G401.6 (cell line): Measurements from ENCODE around the gene AP3S1.

Experiments used
- FAIRE-seq: peaks from 2 replicates; lab custom pipeline; 2012; peaks lifted over from hg19 to GRCh38; lab: Jason Lieb, UNC

The AP3S1 gene

GRCh38 chr5:115825948-115826347 is 15.8 kb upstream of the AP3S1 start:
- FAIRE-seq, result no peak

GRCh38 chr5:115829913-115830312 is 11.8 kb upstream of the AP3S1 start:
- FAIRE-seq, result peak; percentile 13

DNA sequence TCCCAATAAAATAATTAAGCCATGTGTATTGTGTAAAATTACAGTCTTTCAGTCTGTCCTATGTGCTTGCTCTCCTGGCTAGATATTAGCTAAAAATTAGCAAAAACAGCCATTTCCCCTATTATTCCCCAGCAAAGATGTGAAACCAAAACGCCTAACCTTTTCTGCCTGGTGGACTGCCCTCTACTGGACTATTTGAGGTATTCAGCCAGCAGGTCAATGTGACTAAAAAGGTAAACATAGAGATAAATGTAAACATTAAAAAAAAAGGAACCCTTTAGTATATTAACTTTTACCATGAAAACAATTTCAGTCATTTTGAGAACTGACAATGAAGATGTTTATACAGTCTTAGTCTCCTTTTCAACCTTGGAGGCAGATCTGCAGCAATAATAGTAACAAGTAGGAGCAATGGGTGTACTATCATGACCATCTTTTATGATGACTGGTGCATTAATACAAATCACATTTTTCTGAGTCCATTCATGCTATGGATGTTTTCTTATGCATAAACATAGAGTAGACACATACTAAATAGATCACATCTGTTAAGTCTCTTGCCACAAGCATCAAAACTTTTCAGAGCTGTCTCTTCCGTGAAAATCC is 10.5 kb upstream of the AP3S1 start:
- peak; percentile 84 for FAIRE-seq

DNA sequence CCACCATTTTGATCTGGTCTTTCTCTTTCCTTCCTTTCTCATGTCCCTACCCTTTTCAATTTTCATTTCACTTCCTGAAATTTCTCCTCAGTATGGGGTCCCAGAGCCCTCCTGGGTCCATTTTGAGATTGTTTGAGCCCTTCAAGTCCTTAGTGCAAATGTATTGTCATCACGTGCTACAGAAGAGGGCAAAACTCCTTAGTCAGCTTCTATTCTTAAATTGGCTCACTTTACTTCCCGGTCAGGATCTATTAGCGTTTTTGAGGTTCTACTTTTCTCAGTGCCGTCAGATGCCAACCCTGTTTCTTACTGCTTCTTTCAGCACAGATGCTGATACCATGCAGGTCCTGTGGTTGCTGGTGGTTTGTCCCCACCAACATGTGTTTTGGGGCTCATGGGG is 6.3 kb upstream of the AP3S1 start:
- no peak for FAIRE-seq

DNA sequence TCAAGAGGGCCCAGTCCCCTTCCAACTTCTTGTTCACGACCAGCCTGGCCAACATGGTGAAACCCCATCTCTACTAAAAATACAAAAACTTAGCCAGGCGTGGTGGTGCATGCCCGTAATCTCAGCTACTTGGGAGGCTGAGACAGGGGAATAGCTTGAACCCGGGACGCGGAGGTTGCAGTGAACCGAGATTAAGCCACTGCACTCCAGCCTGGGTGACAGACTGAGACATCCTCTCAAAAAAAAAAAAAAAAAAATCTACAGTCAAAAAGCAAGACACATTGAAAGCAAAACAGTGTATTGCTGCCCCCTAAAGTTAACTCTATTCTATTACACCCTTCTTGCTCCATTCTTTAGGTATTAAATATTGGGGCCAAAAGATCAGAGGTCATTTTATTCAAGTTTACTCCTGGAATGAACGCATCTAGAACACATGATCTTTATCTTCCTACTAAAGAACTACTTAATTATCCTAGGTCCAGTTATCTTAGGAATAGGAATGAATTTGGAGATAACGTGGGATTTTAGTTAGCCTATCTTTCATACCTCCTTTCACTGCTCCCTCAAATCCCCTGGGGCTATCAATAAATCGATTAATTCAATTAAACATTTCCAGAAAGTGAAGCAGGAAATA is 2.7 kb upstream of the AP3S1 start:
- peak; percentile 56 for FAIRE-seq

DNA sequence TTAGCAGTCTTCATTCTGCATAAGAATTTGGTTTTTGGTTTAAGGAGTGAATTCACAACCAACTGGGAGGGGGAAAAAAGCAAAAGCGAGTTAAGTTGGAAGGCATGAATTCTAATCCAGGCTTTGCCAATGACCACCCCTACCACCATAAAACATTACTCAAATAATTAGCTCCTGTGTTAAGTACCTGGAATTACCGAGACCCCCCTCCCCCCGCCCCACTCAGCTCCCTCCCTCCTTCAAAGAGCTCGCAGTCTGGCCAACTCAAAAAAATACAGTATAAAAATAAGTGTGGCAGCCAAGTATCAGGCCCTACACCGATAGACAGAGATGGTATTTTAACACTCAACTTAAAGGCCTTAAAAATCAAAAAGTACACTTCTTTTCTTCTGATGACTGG is 862 bp upstream of the AP3S1 start:
- no peak for FAIRE-seq

- FAIRE-seq, result no peak
Observed at GRCh38 chr5:115842089-115842935, 577 bp downstream of the AP3S1 start.

DNA sequence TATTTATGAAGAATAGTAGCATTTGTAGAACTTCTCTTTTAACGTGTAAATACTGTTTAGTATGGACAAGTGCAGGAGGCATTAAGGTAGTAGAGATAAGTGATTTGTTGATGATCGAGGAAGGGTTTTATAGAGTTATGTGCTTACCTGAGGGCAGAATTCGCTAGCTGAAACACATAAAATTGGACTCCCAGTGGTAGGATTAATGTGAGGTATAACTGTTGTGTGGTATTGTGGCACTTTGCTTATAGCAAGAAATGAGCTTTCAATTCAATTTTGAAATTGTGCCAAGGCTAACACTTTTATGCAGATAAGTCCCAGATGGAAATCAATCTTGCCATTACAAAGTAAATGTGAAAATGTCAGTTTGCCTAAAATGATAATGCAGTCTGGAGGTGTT is 1.2 kb downstream of the AP3S1 start:
- FAIRE-seq, result no peak

GRCh38 chr5:115843444-115844130 is 1.9 kb downstream of the AP3S1 start:
- no peak for FAIRE-seq

DNA sequence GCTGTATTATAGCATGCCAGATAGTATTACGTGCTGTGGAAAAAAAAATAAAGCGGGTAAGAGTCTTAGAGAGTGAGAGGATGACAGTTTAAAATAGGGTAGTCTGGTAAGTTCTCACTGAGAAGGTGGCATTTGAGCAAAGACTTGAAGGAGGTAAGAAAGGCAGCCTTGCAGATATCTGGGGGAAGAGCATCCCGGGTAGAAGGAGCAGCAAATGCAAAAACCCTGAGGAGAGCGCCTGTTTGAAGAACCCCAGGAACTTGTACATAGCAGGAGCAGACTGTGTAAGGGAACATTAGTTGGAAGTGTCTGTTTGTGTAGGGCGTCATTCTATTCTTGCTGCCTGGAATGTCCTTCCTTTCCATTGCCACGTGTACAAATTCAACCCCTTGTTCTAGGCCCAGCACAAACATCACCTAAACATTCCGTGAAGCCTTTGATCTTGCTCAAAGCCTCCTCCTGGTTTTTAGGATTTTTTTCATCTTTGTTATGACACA is 2.6 kb downstream of the AP3S1 start:
- no peak for FAIRE-seq

DNA sequence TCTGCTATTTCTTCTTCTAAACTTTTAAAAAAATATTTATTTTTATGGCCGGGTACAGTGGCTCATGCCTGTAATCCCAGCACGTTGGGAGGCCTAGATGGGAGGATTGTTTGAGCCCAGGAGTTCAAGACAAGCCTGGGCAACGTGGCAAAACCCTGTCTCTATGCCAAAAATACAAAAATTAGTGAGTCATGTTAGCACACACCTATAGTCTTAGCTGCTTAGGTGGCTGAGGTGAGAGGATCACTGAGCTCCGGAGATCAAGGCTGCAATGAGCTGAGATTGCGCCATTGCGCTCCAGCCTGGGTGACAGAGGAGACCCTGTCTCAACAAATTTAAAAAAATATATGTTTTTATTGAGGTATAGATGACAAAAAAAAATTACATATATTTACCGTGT is 5.6 kb downstream of the AP3S1 start:
- no peak for FAIRE-seq

DNA sequence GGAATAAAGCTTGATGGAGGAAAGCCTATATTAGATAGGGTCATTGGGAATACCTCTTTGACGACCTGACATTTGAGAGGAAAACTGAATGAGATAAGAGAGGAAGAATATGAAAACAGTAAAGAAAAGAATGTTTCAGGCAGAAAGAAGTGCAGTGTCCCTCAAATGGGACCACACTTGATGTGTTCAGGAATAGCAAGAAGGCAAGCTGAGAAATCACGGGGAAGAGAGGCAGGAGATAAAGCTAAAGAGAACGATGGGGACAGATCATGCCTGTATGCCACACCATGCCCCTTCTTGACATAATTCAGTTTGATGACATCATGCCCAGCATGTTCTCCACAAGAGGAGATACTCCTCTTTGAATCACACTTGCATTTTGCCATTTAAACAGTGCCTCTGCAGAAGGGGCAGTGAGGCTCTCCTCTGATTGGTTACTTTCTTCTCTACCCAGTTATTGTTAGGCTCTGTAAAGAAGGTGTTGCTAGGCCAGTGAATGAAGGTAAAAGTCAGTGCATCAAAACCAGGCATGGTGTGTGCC is 7.6 kb downstream of the AP3S1 start:
- FAIRE-seq, result no peak

- FAIRE-seq, result no peak
Observed at GRCh38 chr5:115850744-115851416, 9.1 kb downstream of the AP3S1 start.

GRCh38 chr5:115854139-115854538 is 12.4 kb downstream of the AP3S1 start:
- no peak for FAIRE-seq

DNA sequence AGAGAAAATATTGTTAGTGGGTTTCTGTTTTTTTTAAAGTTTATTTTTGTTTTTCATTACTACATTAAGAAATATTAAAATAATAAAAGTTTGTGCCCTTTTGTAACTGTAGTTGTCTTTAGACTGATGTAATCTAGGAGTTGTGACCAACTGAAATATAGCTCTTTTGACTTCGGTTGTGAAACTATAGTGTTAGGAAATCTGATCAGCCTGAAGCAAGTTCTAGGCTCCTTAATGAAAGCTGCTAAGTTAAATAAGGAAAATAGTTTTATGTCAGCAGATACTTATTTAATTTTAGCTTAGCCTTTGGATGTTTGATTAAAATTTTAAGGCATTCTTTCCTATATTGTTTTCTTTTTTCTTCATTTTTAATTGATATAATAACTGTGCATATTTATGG is 14.2 kb downstream of the AP3S1 start:
- FAIRE-seq, result no peak

GRCh38 chr5:115857057-115857479 is 15.3 kb downstream of the AP3S1 start:
- no peak for FAIRE-seq

GRCh38 chr5:115857626-115858349 is 16.1 kb downstream of the AP3S1 start:
- FAIRE-seq, result no peak

GRCh38 chr5:115858396-115858795 is 16.7 kb downstream of the AP3S1 start:
- no peak for FAIRE-seq

DNA sequence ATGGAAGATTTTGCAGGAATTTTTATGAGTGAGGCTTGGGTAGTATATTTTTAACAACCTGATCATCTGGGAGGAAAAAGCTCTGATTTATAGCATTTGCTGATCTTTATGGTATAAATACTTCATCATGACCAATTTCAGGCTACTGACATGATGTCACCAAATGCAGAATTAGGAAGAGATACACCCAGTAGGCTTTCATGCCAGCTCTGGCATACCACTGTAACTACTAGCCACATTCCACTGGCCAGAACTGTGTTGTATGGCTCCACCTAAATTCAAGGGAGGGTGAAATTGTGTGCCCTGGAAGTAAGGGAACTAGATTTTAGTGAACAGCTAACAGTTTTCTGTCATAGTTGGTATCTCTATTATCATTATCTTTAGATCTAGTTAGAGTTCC is 17.6 kb downstream of the AP3S1 start:
- FAIRE-seq, result no peak

GRCh38 chr5:115869256-115869795 is 27.6 kb downstream of the AP3S1 start:
- no peak for FAIRE-seq

- no peak for FAIRE-seq
Observed at GRCh38 chr5:115872447-115872846, 30.7 kb downstream of the AP3S1 start.
